ENCODE results near the gene USP13. TPM values are rescaled to one million over a fixed set of nuclear protein-coding genes. Genes with fewer than 3 reads are reported as not detected.

Gene USP13
- total and polyA plus RNA-seq, 8 donors: 16.3 to 26.3 (median 23.2) TPM

DNA sequence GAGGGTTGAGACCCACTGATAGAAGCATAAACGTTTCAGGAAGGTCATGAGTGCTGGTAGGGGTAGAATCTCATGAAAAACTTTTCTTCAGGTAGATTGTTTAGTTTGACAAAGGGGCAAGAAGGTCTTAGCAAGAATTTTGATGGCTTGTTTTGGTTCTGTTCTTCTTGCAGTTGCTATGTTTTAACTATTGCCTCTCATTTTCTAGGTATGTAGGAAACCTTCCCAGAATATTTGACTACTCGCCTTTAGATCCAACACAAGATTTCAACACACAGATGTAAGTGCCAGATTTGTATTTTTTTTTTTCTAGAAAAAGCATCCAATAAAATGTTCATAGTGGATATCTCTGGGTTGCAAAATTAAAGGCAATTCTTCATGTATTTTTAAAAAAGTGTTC lies 77.1 kb downstream of the USP13 start:
- ATAC-seq: no peak
- Histone ChIP-seq H3K27me3 (no peaks in the 10 kb centered on the region), H3K27ac (no peak overlapping the region), H3K36me3 (peaks cover 0 to 14% of the 10 kb centered on the region in 2 donors), H3K4me1 (peaks cover 0 to 5% of the 10 kb centered on the region in 2 donors), H3K4me3 (no peak overlapping the region), H3K9me3 (no peaks in the 10 kb centered on the region)
- TF ChIP-seq, protein P1, sequence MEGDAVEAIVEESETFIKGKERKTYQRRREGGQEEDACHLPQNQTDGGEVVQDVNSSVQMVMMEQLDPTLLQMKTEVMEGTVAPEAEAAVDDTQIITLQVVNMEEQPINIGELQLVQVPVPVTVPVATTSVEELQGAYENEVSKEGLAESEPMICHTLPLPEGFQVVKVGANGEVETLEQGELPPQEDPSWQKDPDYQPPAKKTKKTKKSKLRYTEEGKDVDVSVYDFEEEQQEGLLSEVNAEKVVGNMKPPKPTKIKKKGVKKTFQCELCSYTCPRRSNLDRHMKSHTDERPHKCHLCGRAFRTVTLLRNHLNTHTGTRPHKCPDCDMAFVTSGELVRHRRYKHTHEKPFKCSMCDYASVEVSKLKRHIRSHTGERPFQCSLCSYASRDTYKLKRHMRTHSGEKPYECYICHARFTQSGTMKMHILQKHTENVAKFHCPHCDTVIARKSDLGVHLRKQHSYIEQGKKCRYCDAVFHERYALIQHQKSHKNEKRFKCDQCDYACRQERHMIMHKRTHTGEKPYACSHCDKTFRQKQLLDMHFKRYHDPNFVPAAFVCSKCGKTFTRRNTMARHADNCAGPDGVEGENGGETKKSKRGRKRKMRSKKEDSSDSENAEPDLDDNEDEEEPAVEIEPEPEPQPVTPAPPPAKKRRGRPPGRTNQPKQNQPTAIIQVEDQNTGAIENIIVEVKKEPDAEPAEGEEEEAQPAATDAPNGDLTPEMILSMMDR (IDR thresholded peaks at IDR 0.05): no peak
- DNase-seq: no peak
- intact Hi-C loops (cut with DNase I): loop anchor here in 1 of 2 donors (10.0 kb wide), 1 partner anchor 85 kb away; no protein-coding TSS in a partner anchor

DNA sequence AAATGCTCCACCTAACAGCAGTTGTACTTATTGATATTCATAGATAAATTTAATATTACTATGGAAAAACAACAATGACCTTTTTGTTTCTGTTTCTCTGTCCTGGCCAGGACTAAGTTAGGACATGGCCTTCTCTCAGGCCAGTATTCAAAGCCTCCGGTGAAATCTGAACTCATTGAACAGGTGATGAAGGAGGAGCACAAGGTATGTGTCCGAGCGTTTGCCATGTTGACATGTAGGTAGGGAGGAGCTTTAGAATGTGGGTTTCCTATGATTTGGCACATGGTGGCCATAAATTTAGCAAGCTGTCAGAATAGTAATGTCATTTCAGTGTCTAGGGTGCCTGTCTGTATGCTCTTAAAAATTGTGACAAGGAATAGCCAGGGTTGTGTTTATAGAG lies 77.7 kb downstream of the USP13 start:
- intact Hi-C loops (cut with DNase I): loop anchor here in 1 of 2 donors (10.0 kb wide), 1 partner anchor 86 kb away; no protein-coding TSS in a partner anchor

DNA sequence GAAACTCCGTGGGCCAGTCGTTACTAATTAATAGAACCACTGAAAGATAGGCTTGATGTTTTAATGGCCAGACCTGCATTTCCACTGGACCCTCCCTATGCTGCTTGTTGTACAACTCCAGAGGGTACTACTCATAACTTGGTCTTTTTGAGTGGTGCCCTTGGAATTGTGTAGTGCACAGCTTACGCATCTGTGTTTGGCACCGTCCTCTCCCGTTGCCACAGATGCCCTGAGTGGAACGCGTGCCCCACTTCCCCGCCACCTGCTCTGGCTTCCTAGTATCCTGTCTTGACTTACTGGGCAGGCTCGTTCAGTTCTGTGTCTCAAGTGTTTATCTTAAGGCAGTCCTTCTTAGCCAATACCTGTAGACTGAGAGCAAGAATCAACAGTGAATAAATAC lies 78.7 kb downstream of the USP13 start:
- Histone ChIP-seq H3K27ac (peak overlapping the region; percentile 58 to 69), H3K27me3 (no peaks in the 10 kb centered on the region), H3K36me3 (peaks cover 0 to 14% of the 10 kb centered on the region in 2 donors), H3K4me1 (peaks cover 0 to 5% of the 10 kb centered on the region in 2 donors), H3K4me3 (no peak overlapping the region), H3K9me3 (no peaks in the 10 kb centered on the region)
- intact Hi-C loops (cut with DNase I): loop anchor here in 1 of 2 donors (10.0 kb wide), 1 partner anchor 87 kb away; no protein-coding TSS in a partner anchor
- ATAC-seq (peak; percentile 83), DNase-seq (peak; percentile 25 to 87 (median 72))
- TF ChIP-seq, protein P1 (IDR thresholded peaks at IDR 0.05): no peak

More for the DNA sequence above, 77.7 kb downstream of the USP13 start:
- Histone ChIP-seq H3K9me3 (no peaks in the 10 kb centered on the region), H3K4me3 (no peak overlapping the region), H3K27me3 (no peaks in the 10 kb centered on the region), H3K4me1 (peaks cover 0 to 5% of the 10 kb centered on the region in 2 donors), H3K27ac (peak overlapping the region in 1 of 2 donors; percentile 69), H3K36me3 (peaks cover 0 to 14% of the 10 kb centered on the region in 2 donors)
- ATAC-seq (no peak), DNase-seq (no peak)
- TF ChIP-seq, protein P1 (IDR thresholded peaks at IDR 0.05): no peak

DNA sequence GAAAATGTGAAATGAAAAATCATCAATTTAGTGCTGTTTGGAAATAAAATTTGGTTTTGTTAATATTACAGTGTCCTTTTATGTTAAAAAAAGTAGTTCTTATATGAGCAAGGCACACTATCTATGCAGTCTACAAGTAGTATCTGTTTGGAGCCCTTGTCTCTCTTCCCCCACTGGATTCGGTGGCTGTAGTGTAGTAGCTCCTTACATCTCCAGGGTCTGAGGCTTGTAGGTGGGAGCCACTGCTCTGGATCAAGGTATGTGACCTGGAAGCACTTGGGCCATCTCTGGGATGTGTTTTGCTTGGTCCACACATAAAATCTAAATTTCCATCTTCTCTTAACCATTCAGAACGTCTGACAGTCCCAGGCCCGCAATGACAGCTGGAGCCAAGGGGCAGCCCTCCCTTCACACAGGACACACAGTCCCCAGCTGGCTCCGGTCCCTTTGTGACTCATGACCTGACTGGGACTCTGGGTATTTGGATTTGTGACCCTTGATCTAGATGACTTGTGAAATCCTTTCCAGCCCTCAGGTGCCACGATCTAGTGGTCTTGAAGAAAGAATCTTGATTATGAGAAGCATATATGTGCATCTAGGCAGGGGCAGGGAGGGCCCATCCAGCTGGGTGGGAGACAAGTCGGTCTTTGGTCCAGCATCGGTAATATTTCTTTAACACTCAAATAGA lies 80.0 kb downstream of the USP13 start:
- TF ChIP-seq, protein P1 (IDR thresholded peaks at IDR 0.05): no peak
- peak; percentile 37 for ATAC-seq
- Histone ChIP-seq H3K4me3 (no peak overlapping the region), H3K36me3 (peaks cover 0 to 14% of the 10 kb centered on the region in 2 donors), H3K27me3 (no peaks in the 10 kb centered on the region), H3K27ac (peak overlapping the region; percentile 35 to 49), H3K9me3 (no peaks in the 10 kb centered on the region), H3K4me1 (peaks cover 0 to 5% of the 10 kb centered on the region in 2 donors)
- intact Hi-C loops (cut with DNase I): loop anchor here in 1 of 2 donors (10.0 kb wide), 1 partner anchor 88 kb away; no protein-coding TSS in a partner anchor
- peak in 1 of 4 donors; percentile 40 for DNase-seq

DNA sequence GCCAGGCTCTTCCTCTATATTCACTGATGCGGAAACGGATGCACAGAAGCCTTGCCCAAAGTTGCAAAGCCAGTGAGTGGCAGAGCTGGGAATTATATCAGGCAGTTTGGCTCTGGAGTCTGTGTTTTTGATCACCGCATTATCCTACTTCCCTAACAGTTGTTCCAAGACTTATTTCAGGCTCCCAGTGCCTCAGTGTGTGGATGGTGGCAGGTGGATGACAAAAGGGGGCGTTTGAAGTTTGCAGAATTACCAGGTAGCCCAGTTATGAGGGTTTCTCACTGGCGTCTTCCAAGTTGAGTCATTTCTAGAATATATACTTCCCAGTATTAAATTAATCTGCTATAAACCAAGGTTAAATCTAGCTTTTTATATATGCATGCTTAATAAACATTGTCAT lies 81.0 kb downstream of the USP13 start:
- intact Hi-C loops (cut with DNase I): loop anchor here in 1 of 2 donors (10.0 kb wide), 1 partner anchor 89 kb away; no protein-coding TSS in a partner anchor
- ATAC-seq (no peak), DNase-seq (no peak)
- Histone ChIP-seq H3K27ac (no peak overlapping the region), H3K4me1 (peaks cover 0 to 5% of the 10 kb centered on the region in 2 donors), H3K36me3 (peaks cover 0 to 14% of the 10 kb centered on the region in 2 donors), H3K4me3 (no peak overlapping the region), H3K9me3 (no peaks in the 10 kb centered on the region), H3K27me3 (no peaks in the 10 kb centered on the region)
- TF ChIP-seq, protein P1 (IDR thresholded peaks at IDR 0.05): no peak
